ENCODE results near the gene RPL41.
A peak's percentile ranks its signal among the peaks of the same experiment; 100 is the strongest.
"Not testable (repeated sequence)": the region's sequence is repeated elsewhere in the genome, so short reads cannot be mapped to it uniquely, and the experiment has no call there.

Gene RPL41

DNA sequence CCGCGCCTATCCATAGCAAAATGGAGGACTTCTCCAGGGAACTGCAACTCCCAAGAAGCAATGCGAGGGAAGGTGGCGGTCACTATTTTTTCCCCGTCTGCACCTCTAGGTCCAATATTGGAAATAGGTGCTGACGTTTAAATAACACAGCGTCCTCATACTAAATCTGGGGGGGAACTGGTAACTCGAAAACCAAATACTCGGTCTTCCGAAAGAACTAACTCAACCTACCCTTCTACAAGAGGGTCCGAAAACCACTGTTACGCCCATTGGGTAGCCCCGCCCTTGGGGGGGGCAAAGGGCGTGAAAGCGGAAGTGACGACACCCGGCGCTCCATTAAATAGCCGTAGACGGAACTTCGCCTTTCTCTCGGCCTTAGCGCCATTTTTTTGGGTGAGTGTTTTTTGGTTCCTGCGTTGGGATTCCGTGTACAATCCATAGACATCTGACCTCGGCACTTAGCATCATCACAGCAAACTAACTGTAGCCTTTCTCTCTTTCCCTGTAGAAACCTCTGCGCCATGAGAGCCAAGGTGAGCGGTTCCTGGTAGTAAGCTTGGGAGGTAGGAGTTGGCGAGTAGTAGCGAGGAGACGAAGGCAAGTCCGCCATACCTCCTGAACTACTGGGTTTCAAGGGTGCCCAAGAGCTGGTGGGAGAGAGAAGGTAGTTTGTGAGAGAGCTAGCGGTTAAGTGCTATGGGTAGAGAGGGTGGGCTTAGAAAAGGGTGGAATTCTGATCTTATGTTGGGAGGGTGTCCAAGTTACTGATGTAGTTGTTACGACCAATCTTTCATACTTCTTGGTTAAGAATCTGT, at the start of gene RPL41:
Gene RPL41, plus strand, starts transcription at position 367 of the 815 bp plus-strand sequence.
- peak; percentile 92 for DNase-seq

DNA sequence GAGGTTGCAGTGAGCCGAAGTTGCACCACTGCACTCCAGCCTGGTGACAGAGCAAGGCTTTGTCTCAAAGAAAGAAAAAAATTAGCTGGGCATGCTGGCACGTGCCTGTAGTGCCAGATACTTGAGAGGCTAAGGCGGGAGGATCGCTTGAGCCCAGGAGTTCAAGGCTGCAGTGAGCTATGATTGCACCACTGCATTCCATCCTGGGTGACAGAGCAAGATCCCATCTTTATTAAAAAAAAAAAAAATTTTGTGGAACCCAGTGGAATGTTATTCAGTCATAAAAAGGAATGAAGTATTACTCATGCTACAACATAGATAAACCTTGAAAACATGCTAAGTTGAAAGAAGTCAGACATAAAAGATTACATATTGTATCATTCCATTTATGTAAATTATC, 44.8 kb upstream of the RPL41 start:
- no peak for DNase-seq

DNA sequence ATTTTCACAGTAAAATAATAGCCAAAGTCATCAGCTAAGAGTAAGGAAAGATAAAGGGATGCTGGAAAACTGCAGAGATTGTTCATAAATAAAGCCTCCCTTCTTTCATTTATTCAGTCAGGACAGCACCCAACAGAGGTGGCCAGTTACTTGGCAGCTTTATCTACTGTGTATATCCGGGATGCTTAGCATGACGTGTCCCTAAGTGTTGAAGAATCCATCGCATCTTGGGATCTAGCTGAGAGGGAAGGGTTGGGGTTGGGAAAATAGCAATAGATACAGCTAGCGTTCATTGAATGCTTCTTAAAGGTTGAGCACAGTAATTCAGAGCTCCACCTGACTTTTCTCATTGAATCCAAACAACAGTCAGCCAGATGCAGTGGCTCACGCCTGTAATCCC, 42.0 kb upstream of the RPL41 start:
- no peak for DNase-seq

DNA sequence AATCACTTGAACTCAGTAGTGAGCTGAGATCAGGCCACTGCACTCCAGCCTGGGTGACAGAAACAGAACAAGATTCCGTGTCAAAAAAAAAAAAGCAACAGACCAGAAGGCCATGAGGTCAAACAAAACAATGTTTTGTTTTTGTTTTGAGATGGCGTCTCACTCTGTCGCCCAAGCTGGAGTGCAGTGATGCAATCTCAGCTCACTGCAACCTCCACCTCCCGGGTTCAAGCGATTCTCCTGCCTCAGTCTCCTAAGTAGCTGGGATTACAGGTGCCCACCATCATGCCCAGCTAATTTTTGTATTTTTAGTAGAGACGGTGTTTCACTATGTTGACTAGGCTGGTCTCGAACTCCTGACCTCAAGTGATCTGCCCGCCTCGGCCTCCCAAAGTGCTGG, 38.5 kb upstream of the RPL41 start:
- not testable (repeated sequence) for DNase-seq

DNA sequence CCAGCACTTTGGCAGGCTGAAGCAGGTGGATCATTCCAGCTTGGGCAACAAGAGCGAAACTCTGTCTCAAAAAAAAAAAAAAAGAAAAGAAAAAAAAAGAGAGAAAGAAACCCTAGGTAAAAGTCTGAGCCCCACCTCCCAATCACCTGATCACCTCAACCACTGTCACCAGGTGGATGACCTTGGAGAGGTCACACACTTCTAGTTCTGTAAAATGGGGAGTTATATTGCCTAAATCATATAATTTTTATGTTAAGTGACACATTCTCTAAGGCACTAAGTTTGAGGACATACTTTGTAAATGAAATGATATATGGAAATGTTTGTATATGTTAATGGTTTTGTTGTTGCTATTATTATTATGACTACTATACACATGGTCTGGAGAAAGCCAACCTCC, 38.0 kb upstream of the RPL41 start:
- DNase-seq: no peak

DNA sequence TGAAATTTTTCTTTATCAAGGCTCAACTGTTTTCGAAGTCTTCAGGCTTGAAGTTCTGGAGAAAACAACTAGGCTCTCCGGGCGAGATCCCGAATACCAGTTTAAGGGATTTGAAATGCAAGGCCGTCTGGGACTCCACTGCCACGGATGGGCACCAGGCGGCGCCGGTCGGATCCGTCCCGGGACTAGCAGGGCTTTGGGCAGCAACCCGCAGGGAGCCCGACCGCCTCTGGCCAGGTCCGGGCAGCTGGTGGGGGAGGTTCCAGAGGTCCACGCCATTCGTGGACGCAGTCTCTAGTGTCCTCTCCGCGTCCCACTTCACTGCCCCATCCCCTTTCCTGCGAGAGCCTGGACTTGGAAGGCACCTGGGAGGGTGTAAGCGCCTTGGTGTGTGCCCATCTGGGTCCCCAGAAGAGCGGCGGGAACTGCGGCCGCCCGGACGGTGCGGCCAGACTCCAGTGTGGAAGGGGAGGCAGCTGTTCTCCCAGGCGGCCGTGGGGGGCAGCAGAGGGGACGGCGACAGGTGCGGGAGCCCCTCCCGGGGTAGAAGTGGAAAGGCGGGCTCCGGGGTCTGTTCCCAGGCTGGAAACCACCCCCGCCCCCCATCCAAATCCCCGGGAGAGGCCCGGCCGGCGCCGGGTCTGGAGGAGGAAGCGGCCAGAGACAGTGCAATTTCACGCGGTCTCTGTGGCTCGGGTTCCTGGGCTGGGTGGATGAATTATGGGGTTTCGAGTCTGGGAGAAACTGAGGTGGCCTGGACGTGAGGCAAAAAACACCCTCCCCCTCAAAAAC, 37.3 kb upstream of the RPL41 start:
- peak; percentile 45 for DNase-seq

DNA sequence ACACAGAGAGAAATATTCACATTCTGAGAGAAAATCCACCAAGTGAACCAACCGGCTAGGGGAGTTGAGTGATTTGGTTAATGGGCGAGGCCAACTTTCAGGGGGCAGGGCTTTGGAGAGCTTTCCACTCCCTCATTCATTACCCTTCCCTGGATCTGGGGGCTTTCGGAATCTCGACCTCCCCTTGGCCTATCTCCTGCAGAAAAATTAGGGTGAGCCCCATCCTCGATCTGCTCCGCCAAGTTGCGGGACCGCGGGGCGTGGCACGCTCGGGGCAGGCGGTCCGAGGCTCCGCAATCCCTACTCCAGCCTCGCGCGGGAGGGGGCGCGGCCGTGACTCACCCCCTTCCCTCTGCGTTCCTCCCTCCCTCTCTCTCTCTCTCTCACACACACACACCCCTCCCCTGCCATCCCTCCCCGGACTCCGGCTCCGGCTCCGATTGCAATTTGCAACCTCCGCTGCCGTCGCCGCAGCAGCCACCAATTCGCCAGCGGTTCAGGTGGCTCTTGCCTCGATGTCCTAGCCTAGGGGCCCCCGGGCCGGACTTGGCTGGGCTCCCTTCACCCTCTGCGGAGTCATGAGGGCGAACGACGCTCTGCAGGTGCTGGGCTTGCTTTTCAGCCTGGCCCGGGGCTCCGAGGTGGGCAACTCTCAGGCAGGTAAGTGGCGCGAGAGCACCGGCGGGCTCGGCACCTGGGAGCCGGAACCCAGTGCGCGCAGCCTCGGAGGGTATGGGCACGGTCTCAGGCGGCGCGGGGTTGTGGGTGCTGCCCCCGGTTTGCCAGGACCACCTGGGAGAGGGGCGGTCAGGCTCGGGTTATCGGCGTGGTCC, 36.5 kb upstream of the RPL41 start, which contains the start of gene ERBB3:
Gene ERBB3, plus strand, starts transcription at position 443 of the 833 bp plus-strand sequence. Its CDS starts 136 bp downstream, at position 579.
- peak; percentile 67 for DNase-seq

DNA sequence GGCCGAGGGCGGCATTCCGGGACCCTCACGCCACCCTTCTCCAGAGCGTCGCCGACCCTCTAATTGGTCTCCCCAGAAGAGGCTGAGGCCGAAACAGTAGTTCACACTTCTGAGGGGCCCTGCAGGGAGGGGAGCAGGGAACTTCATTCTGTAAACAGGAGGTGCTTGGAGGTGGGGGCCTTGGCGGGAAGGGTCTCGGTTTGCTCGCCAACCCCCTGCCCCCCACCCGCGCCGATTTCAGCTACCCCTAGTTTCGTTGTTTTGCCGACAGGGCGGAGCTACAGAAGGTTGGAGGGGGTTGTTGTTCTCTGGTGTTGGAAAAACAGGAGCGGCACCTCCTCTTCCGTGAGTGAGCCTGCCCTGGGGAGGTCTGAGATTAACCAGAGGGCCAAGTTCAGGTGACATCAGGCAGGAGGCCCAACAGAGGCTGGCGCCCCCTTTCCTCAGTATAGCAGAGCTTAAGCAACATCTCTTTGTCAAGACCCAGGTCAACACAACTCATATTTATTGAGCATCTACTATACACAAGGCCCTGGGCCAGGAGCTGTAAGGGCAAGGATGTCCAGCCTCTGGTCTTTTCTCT, 35.8 kb upstream of the RPL41 start:
- DNase-seq: no peak

DNA sequence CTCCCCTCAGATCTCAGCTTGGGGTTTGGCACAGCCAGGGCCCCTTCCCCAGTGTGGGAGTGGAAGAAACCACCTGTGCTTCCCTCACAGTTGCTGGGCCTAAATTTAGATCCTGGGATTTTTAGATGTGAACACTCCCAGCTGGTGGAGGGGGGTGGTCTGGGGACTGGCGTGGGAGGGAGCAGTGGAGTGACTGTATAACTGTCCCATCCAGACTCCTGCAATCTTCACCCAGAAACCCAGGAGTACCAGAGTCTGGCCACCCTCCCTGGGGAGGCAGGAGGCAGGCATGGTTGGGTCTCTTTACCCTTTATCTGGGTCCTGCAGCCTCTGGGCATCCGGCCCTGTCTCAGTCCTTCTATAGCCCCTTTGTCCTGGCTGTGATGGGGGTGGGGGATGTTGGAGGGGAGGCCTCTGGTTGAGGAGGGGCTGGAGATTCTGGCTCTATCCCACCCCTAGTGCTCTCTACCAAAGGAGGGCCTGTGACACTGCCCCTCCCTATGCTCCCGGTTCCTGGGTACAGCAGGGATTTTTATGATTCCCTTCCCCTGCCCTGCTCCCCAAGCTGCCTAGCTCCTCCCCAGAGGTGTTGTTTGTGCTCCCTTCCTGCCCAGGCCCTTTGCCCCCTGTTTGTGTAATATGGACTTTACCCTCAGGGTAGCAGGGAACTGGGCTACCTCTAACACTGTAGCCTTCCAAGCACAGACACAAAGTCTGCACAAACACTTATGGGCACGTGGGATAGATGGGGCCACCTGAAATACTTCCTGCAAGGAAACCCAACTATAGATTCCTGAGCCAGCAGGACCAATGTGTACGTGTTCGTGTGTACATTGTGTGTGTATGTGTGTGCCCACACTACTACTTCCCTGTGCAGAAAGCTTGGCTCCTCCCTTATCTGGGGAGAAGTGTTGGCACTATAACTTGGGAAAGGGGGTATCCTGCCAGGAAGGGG, 34.8 kb upstream of the RPL41 start:
- no peak for DNase-seq

DNA sequence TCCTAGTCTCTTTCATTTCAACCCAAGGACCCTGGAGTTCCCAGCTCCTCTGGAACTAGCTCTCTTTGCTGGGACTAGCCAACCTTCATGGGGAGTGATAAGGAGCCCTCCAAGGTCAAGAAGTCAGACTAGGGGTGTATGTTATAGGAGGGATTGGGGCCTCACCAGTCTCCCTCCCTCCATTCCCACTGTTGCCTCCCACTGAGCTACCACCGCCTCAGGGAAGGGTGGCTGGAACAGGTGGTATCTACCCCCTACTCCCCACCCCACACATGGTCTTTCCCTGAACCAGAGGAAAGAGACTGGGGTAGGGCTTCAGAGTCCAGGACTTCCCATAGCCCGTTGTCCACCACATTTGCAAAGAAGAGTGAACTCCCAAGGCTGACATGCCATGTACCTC, 34.1 kb upstream of the RPL41 start:
- DNase-seq: no peak

DNA sequence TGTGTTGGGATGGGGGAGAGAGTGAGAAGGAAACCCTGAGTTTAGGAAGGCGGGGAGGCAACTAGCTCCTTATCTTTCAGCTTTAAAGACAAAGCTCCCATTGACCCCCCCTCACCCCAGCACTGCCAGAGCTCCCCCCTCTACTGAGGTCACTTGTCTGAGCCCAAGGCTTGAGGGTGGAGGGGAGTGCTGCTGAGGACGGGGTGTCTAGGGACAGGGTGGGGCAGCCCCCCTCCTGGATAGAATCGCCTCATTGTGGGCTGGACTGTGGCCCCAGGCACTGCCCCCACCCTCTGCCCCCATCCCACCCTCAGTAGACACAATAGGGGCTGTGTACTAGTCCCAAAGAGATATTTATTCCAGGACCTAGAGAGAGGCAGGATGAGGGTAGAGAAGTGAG, 33.5 kb upstream of the RPL41 start:
- DNase-seq: no peak

DNA sequence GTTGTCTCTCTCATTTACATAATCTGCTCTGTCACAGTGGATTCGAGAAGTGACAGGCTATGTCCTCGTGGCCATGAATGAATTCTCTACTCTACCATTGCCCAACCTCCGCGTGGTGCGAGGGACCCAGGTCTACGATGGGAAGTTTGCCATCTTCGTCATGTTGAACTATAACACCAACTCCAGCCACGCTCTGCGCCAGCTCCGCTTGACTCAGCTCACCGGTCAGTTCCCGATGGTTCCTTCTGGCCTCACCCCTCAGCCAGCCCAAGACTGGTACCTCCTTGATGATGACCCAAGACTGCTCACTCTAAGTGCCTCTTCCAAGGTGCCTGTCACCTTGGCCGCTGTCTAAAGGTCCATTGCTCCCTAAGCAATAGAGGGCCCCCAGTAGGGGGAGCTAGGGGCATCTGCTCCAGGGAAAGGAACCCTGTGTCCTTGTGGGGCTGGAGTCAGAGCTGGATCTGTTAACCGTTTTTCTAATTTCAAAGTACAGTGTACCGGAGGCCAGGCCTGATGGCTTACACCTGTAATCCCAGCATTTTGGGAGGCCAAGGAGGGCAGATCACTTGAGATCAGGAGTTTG, 31.4 kb upstream of the RPL41 start:
- DNase-seq: no peak

DNA sequence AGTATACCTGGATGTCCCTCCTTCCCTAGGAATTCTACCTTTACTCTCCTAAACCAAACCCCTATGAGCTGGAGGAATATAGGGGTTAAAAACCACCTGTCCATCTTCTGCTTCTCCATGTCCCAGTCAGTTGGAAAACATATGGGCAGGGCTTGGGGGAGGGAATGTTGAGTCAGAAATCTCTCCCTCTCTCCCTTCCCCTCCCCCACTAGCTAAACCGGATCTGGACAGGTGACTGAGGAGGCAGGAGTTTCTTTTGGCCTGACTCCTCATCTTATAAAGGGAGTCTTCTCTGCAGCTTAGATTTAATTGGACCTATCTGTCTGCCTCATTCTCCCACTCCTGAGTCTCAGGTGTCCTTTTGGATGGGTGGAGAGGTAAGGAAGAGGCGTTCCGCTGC, 30.3 kb upstream of the RPL41 start:
- DNase-seq: no peak

DNA sequence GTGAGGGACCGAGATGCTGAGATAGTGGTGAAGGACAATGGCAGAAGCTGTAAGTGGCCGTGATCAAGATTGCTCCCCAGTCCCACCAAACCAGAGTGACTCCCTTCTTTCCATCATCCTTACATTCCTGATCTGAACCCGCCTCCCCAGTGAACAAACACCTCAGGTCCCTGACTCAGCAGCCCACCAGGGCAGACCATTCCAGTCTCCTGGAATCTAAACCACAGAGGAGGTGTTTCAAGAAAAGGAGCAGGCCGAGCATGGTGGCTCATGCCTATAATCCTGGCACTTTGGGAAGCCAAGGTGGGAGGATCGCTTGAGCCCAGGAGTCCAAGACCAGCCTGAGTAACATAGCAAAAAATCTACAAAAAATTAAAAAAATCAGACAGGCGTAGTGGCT, 29.8 kb upstream of the RPL41 start:
- no peak for DNase-seq

DNA sequence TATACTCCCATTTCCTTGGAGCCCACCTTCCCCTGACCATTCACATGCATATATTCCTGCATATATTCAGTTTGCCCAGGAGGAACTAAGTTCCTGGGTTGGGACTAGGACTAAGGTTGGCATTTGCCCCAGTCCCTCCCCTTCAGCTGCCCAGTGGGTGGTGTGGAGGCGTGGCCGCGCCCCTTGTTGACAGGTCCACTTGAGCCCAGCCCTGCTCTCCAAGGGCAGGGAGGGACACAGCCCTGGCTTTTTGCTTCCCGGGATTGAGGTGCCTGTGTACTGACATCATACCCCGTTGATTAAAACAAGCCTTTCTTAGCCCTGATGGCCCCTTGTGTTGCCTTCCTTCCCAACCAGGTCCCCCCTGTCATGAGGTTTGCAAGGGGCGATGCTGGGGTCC, 29.2 kb upstream of the RPL41 start:
- DNase-seq: no peak

DNA sequence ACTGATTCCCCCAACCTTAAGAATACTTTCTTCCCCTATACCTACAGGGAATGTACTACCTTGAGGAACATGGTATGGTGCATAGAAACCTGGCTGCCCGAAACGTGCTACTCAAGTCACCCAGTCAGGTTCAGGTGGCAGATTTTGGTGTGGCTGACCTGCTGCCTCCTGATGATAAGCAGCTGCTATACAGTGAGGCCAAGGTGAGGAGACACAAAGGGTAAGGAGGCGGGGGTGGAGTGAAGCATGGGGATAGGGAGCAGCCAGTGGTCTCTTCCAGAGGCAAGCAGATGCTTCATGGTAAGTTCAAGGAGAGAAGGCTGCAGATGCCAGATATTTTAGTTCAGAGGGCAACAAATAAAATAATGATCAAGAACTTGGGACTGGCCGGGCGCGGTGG, 18.7 kb upstream of the RPL41 start:
- DNase-seq: no peak

DNA sequence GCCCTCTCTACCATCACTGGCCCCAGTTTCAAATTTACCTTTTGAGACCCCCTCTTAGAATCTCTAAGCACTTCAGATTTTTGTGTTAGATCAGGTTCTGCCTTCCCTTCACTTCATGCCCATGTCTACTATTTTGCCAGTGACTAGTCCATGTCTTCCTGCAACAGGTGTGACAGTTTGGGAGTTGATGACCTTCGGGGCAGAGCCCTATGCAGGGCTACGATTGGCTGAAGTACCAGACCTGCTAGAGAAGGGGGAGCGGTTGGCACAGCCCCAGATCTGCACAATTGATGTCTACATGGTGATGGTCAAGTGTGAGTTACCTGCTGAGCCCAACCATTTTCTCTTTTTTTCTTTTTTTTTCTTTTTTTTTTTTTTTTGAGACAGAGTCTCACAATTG, 17.8 kb upstream of the RPL41 start:
- DNase-seq: no peak

DNA sequence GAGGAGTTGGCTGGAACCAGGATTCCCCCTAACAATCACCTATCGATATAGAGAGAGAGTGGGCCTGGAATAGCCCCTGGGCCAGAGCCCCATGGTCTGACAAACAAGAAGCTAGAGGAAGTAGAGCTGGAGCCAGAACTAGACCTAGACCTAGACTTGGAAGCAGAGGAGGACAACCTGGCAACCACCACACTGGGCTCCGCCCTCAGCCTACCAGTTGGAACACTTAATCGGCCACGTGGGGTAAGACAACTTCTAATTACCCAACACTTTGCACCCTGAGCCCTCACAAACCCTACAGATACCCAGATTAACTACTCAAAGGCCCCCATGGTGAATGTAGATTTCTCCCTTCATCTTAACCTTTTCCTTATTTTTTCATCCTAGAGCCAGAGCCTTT, 16.6 kb upstream of the RPL41 start:
- no peak for DNase-seq

DNA sequence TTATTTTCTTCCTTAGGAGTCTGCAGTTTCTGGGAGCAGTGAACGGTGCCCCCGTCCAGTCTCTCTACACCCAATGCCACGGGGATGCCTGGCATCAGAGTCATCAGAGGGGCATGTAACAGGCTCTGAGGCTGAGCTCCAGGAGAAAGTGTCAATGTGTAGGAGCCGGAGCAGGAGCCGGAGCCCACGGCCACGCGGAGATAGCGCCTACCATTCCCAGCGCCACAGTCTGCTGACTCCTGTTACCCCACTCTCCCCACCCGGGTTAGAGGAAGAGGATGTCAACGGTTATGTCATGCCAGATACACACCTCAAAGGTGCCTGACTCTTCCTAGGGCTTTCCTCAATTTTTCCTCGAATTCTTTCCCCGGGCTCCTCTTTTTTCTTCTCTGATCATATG, 15.4 kb upstream of the RPL41 start:
- no peak for DNase-seq

DNA sequence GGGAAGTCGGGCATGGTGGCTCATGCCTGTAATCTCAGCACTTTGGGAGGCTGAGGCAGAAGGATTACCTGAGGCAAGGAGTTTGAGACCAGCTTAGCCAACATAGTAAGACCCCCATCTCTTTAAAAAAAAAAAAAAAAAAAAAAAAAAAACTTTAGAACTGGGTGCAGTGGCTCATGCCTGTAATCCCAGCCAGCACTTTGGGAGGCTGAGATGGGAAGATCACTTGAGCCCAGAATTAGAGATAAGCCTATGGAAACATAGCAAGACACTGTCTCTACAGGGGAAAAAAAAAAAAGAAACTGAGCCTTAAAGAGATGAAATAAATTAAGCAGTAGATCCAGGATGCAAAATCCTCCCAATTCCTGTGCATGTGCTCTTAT, 13.8 kb upstream of the RPL41 start:
- DNase-seq: no peak

DNA sequence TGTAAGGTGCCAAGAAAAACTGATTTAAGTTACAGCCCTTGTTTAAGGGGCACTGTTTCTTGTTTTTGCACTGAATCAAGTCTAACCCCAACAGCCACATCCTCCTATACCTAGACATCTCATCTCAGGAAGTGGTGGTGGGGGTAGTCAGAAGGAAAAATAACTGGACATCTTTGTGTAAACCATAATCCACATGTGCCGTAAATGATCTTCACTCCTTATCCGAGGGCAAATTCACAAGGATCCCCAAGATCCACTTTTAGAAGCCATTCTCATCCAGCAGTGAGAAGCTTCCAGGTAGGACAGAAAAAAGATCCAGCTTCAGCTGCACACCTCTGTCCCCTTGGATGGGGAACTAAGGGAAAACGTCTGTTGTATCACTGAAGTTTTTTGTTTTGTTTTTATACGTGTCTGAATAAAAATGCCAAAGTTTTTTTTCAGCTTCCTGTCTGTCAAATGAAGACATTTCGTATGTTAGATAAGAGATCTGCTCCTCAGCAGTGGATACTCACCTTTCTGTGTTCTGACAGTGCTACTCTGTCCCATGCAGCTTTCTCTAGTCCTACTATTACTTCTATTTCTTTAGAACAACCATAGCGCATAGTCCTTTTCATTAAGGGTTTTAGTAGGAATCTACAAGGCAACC, 13.2 kb upstream of the RPL41 start:
- DNase-seq: no peak
